Activated B cell treated with CpG ODN at 0.5 μM for 24 hours (primary cell): Measurements from ENCODE around the gene KCNE1. TPM values are rescaled to one million over a fixed set of nuclear protein-coding genes. Genes with fewer than 3 reads are reported as not detected.

Experiments
- ATAC-seq: fragments of 200-7000 bp; cut with Tn5 transposase; one replicate; pipeline ENCODE4 v1.10.0; 2021; ENCODE audit warnings: low read depth, mild to moderate bottlenecking, moderate library complexity
- CTCF ChIA-PET: fragments of 350-600 bp; sonication (Branson Sonifier 250); formaldehyde crosslinking; loops from one replicate; lab custom pipeline; 2021; ENCODE audit warnings: antibody characterized with exemption; lab: Charles Lee
- POLR2A ChIA-PET: fragments of 350-600 bp; sonication (Branson Sonifier 250); formaldehyde crosslinking; loops from one replicate; lab custom pipeline; 2021; ENCODE audit warnings: antibody characterized with exemption; lab: Charles Lee
- DNase-seq: peaks from one replicate; pipeline ENCODE4 v3.0.0; 2022
- H3K27ac Mint-ChIP-seq: one replicate; pipeline ENCODE4 v1.8.0; 2020; ENCODE audit warnings: mixed read lengths
- H3K27me3 Mint-ChIP-seq: one replicate; pipeline ENCODE4 v1.8.0; 2021; ENCODE audit warnings: mixed read lengths
- H3K36me3 Mint-ChIP-seq: one replicate; pipeline ENCODE4 v1.8.0; 2021; ENCODE audit warnings: low read depth, mixed read lengths
- H3K4me1 Mint-ChIP-seq: one replicate; pipeline ENCODE4 v1.8.0; 2021; ENCODE audit warnings: mixed read lengths
- H3K4me3 Mint-ChIP-seq: one replicate; pipeline ENCODE4 v1.8.0; 2020; ENCODE audit warnings: mild to moderate bottlenecking, mixed read lengths
- H3K9me3 Mint-ChIP-seq: one replicate; pipeline ENCODE4 v1.8.0; 2020; ENCODE audit warnings: mixed read lengths
- CTCF ChIP-seq: fragments of 200-600 bp; IDR thresholded peaks from one replicate; pipeline ENCODE4 v1.8.0; 2022; ENCODE audit warnings: antibody characterized with exemption, mild to moderate bottlenecking
- intact Hi-C: fragments of 100-400 bp; cut with micrococcal nuclease; formaldehyde crosslinking; loops from one replicate; pipeline ENCODE4 v1.15.1; 2024
- total RNA-seq: library from RNA; stranded (reverse); gene quantifications from 2 replicates; pipeline ENCODE4 v1.2.3, GENCODE V29; 2022

Gene KCNE1
- 0.10 TPM in 1 of 2 replicates, not detected in the other for total RNA-seq

- TF ChIP-seq CTCF = no peak
- POLR2A ChIA-PET = no interaction called here
- no peaks in the 10 kb centered on the region for H3K27me3 Mint-ChIP-seq
- no peaks in the 10 kb centered on the region for H3K4me1 Mint-ChIP-seq
- intact Hi-C loops = no loop called here
- H3K9me3 Mint-ChIP-seq = no peaks in the 10 kb centered on the region
- ATAC-seq = no peak
- no peaks in the 10 kb centered on the region for H3K36me3 Mint-ChIP-seq
- no peak within 1 kb of the TSS for H3K27ac Mint-ChIP-seq
- no peak within 1 kb of the TSS for H3K4me3 Mint-ChIP-seq
- CTCF ChIA-PET = no interaction called here
- DNase-seq = no peak
Measured at GRCh38 chr21:34511787-34512455, at the start of gene KCNE1. KCNE1 (minus strand) TSS chr21:34512210; CDS start chr21:34449634, 62,576 bp downstream.

GRCh38 chr21:34561806-34562205, 49.8 kb upstream of the KCNE1 start:
- ChIA-PET POLR2A (no interaction called here), CTCF (no interaction called here)
- intact Hi-C loops = no loop called here
- H3K27me3 Mint-ChIP-seq = no peaks in the 10 kb centered on the region
- peaks cover 7% of the 10 kb centered on the region for H3K4me1 Mint-ChIP-seq
- peaks cover 5% of the 10 kb centered on the region for H3K9me3 Mint-ChIP-seq
- H3K36me3 Mint-ChIP-seq = no peaks in the 10 kb centered on the region
- ATAC-seq = no peak
- TF ChIP-seq CTCF = no peak
- no peak overlapping the region for H3K4me3 Mint-ChIP-seq
- no peak overlapping the region for H3K27ac Mint-ChIP-seq
- DNase-seq = no peak

- Mint-ChIP-seq H3K9me3 (peaks cover 5% of the 10 kb centered on the region), H3K4me1 (peaks cover 7% of the 10 kb centered on the region), H3K4me3 (no peak overlapping the region), H3K27ac (no peak overlapping the region), H3K36me3 (no peaks in the 10 kb centered on the region), H3K27me3 (no peaks in the 10 kb centered on the region)
- ChIA-PET POLR2A (no interaction called here), CTCF (no interaction called here)
- ATAC-seq (no peak), DNase-seq (no peak)
- no peak for TF ChIP-seq CTCF
- intact Hi-C loops = no loop called here
Measured at GRCh38 chr21:34560609-34561008, 48.6 kb upstream of the KCNE1 start.

GRCh38 chr21:34560021-34560420, 48.0 kb upstream of the KCNE1 start:
- no peak for ATAC-seq
- H3K27me3 Mint-ChIP-seq = no peaks in the 10 kb centered on the region
- DNase-seq = no peak
- H3K4me1 Mint-ChIP-seq = peaks cover 3% of the 10 kb centered on the region
- CTCF ChIA-PET = no interaction called here
- no peaks in the 10 kb centered on the region for H3K36me3 Mint-ChIP-seq
- peaks cover 6% of the 10 kb centered on the region for H3K9me3 Mint-ChIP-seq
- no peak for TF ChIP-seq CTCF
- H3K4me3 Mint-ChIP-seq = no peak overlapping the region
- POLR2A ChIA-PET = interaction anchor here (0.6 kb wide), 1 partner anchor 14 kb away, joined by 3 read pairs; no protein-coding TSS in a partner anchor
- no peak overlapping the region for H3K27ac Mint-ChIP-seq
- intact Hi-C loops = no loop called here

- no peak overlapping the region for H3K4me3 Mint-ChIP-seq
- no peak for ATAC-seq
- H3K36me3 Mint-ChIP-seq = no peaks in the 10 kb centered on the region
- CTCF ChIA-PET = no interaction called here
- no peaks in the 10 kb centered on the region for H3K27me3 Mint-ChIP-seq
- no peak for DNase-seq
- POLR2A ChIA-PET = no interaction called here
- H3K27ac Mint-ChIP-seq = no peak overlapping the region
- no peaks in the 10 kb centered on the region for H3K4me1 Mint-ChIP-seq
- H3K9me3 Mint-ChIP-seq = peaks cover 8% of the 10 kb centered on the region
- intact Hi-C loops = no loop called here
- no peak for TF ChIP-seq CTCF
Measured at GRCh38 chr21:34559089-34559631, 47.1 kb upstream of the KCNE1 start.
